HG03139 (cell line): ENCODE measurements around the gene C10orf90.

ENCODE experiments used
- ATAC-seq: cut with Tn5 transposase; IDR thresholded peaks from one replicate; pipeline ENCODE4 v1.9.1; 2021; ENCODE audit not compliant: unreplicated experiment

Gene C10orf90

GRCh38 chr10:126432507-126432906 lies 238.0 kb downstream of the C10orf90 start:
- no peak for ATAC-seq

- ATAC-seq, result no peak
Measured at GRCh38 chr10:126431816-126432215, 238.7 kb downstream of the C10orf90 start.

- ATAC-seq, result no peak
Measured at GRCh38 chr10:126430512-126430911, 240.0 kb downstream of the C10orf90 start.

- no peak for ATAC-seq
Measured at GRCh38 chr10:126429275-126429674, 241.2 kb downstream of the C10orf90 start.

- ATAC-seq, result no peak
Measured at GRCh38 chr10:126425489-126426065, 244.9 kb downstream of the C10orf90 start.

- no peak for ATAC-seq
Measured at GRCh38 chr10:126425032-126425431, 245.5 kb downstream of the C10orf90 start.

GRCh38 chr10:126423732-126424491 lies 246.6 kb downstream of the C10orf90 start:
- no peak for ATAC-seq

- no peak for ATAC-seq
Measured at GRCh38 chr10:126422567-126422966, 247.9 kb downstream of the C10orf90 start.

- ATAC-seq, result no peak
Measured at GRCh38 chr10:126421756-126422256, 248.7 kb downstream of the C10orf90 start.

GRCh38 chr10:126420567-126421300 lies 249.8 kb downstream of the C10orf90 start:
- no peak for ATAC-seq

- ATAC-seq, result no peak
Measured at GRCh38 chr10:126417220-126417825, 253.2 kb downstream of the C10orf90 start.

- no peak for ATAC-seq
Measured at GRCh38 chr10:126409821-126410220, 260.7 kb downstream of the C10orf90 start.

- no peak for ATAC-seq
Measured at GRCh38 chr10:126408953-126409641, 261.4 kb downstream of the C10orf90 start.

- ATAC-seq, result no peak
Measured at GRCh38 chr10:126407831-126408230, 262.7 kb downstream of the C10orf90 start.

- no peak for ATAC-seq
Measured at GRCh38 chr10:126405239-126405775, 265.2 kb downstream of the C10orf90 start.

GRCh38 chr10:126402721-126403695 lies 267.5 kb downstream of the C10orf90 start:
- ATAC-seq, result no peak

- ATAC-seq, result no peak
Measured at GRCh38 chr10:126400641-126401040, 269.9 kb downstream of the C10orf90 start.

- no peak for ATAC-seq
Measured at GRCh38 chr10:126398924-126399323, 271.6 kb downstream of the C10orf90 start.

GRCh38 chr10:126398383-126398743 lies 272.1 kb downstream of the C10orf90 start:
- ATAC-seq, result no peak
